IPS DF 6.9 (cell line): ENCODE measurements around the gene MAP3K2.

Experiments
- DNase-seq: peaks from one replicate; pipeline ENCODE4 v3.0.0-alpha.2; 2013; ENCODE audit warnings: low read depth, low spot score
- H3K27ac ChIP-seq: one replicate; pipeline ENCODE4 v1.5.1; 2013; ENCODE audit warnings: low read length, control low read depth
- H3K27me3 ChIP-seq: 2 replicates; pipeline ENCODE4 v1.6.1; 2013; ENCODE audit warnings: mild to moderate bottlenecking, low read length; ENCODE audit not compliant: control insufficient read depth, insufficient read depth
- H3K36me3 ChIP-seq: 2 replicates; pipeline ENCODE4 v1.6.1; 2013; ENCODE audit warnings: low read length; ENCODE audit not compliant: control insufficient read depth, insufficient read depth
- H3K4me1 ChIP-seq: 2 replicates; pipeline ENCODE4 v1.6.1; 2013; ENCODE audit warnings: low read length; ENCODE audit not compliant: control insufficient read depth, insufficient read depth
- H3K4me3 ChIP-seq: 2 replicates; pipeline ENCODE4 v1.5.1; 2013; ENCODE audit warnings: mild to moderate bottlenecking, low read length
- H3K9me3 ChIP-seq: 2 replicates; pipeline ENCODE4 v1.6.1; 2013; ENCODE audit warnings: low read length, inconsistent platforms; ENCODE audit not compliant: control insufficient read depth, insufficient read depth
- WGBS: extraction: QIAGEN DNeasy Blood & Tissue Kit; methylation state at CpG from one replicate; pipeline ENCODE4 v1.1.7; 2013; ENCODE audit warnings: mixed read lengths, missing lambda C conversion rate; ENCODE audit not compliant: insufficient read length, insufficient coverage; 5-methylcytosine and 5-hydroxymethylcytosine counted together

The MAP3K2 gene

DNA sequence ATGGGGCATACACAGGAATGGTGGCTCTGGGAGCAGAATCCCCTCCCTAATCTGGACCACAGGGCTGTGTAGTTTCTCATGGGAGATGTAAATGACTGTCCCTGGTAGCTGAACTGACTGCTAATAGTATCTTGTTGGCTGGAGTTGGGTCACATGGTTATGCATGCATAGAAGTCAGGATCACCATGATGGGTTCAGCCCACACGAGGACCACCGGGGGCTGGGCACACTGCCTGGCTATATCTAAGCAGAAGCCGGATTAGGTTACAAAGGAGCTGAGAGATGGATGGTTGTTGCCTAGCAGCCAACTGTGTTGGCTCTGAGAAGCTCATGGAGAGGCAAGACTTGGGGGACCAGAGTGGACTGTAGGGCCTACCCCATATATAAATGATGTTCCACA lies 6.7 kb upstream of the MAP3K2 start:
- Histone ChIP-seq H3K4me1 (no peaks in the 10 kb centered on the region), H3K9me3 (peaks cover 1% of the 10 kb centered on the region; the same call in 1 of the 2 replicates), H3K27ac (no peak overlapping the region), H3K36me3 (no peaks in the 10 kb centered on the region), H3K27me3 (no peaks in the 10 kb centered on the region), H3K4me3 (no peak overlapping the region)
- no CpG with 5 or more reads among the region's 3 CpGs for WGBS
- no peak for DNase-seq

GRCh38 chr2:127392828-127393578 lies 5.2 kb upstream of the MAP3K2 start:
- Histone ChIP-seq H3K27ac (no peak overlapping the region), H3K4me1 (peaks cover 1% of the 10 kb centered on the region; the same call in 1 of the 2 replicates), H3K9me3 (peaks cover 1% of the 10 kb centered on the region; the same call in 1 of the 2 replicates), H3K4me3 (no peak overlapping the region), H3K27me3 (no peaks in the 10 kb centered on the region), H3K36me3 (no peaks in the 10 kb centered on the region)
- no CpG with 5 or more reads among the region's 1 CpG for WGBS
- no peak for DNase-seq

DNA sequence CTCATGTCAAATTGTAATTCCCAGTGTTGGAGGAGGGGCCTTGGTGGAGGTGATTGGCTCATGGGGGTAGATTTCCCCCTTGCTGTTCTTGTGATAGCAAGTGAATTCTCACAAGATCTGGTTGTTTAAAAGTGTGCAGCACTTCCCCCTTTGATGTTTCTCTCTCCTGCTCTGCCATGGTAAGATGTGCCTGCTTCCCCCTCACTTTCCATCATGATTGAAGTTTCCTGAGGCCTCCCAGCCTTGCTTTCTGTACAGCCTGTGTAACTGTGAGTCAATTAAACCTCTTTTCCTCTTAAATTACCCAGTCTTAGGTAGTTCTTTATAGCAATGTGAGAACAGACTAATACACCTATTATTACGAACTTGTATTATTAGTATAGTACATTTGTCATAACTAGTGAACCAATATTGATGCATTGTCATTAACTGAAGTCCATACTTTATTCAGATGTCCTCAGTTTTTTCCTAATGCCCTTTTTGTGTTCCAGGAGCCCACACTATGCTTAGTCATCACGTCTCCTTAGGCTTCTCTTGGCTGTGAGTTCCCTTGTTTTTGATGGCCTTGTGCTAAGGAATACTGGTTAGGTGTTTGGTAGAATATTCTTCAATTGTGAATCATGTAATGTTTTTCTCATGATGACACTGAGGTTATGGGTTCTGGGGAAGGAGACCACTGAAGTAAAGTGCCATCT lies 4.5 kb upstream of the MAP3K2 start:
- no peak overlapping the region for H3K27ac ChIP-seq
- H3K4me3 ChIP-seq: no peak overlapping the region
- peaks cover 1% of the 10 kb centered on the region; the same call in 1 of the 2 replicates for H3K4me1 ChIP-seq
- DNase-seq: no peak
- no CpG with 5 or more reads among the region's 2 CpGs for WGBS
- no peaks in the 10 kb centered on the region for H3K36me3 ChIP-seq
- H3K9me3 ChIP-seq: peaks cover 1% of the 10 kb centered on the region; the same call in 1 of the 2 replicates
- H3K27me3 ChIP-seq: no peaks in the 10 kb centered on the region

- DNase-seq: no peak
These were observed 2.1 kb upstream of the MAP3K2 start for GRCh38 chr2:127389778-127390435.

GRCh38 chr2:127388423-127389164 lies 819 bp upstream of the MAP3K2 start:
- H3K4me1 ChIP-seq: peaks cover 1% of the 10 kb centered on the region; the same call in 1 of the 2 replicates
- no peak for DNase-seq
- no peak overlapping the region for H3K27ac ChIP-seq
- no peaks in the 10 kb centered on the region for H3K9me3 ChIP-seq
- peak overlapping the region; percentile 40; the same call in 1 of the 2 replicates for H3K4me3 ChIP-seq
- H3K36me3 ChIP-seq: no peaks in the 10 kb centered on the region
- H3K27me3 ChIP-seq: no peaks in the 10 kb centered on the region
- 100% methylated on average over 1 of the region's 8 CpGs for WGBS

More at GRCh38 chr2:127389778-127390435, 2.1 kb upstream of the MAP3K2 start:
- Histone ChIP-seq H3K36me3 (no peaks in the 10 kb centered on the region), H3K27ac (no peak overlapping the region), H3K4me1 (peaks cover 1% of the 10 kb centered on the region; the same call in 1 of the 2 replicates), H3K9me3 (peaks cover 1% of the 10 kb centered on the region; the same call in 1 of the 2 replicates), H3K27me3 (no peaks in the 10 kb centered on the region), H3K4me3 (no peak overlapping the region)
- no CpG with 5 or more reads among the region's 5 CpGs for WGBS

- DNase-seq: no peak
- Histone ChIP-seq H3K27ac (no peak overlapping the region), H3K36me3 (no peaks in the 10 kb centered on the region), H3K4me1 (peaks cover 1% of the 10 kb centered on the region; the same call in 1 of the 2 replicates), H3K4me3 (peak overlapping the region; percentile 46), H3K27me3 (no peaks in the 10 kb centered on the region), H3K9me3 (no peaks in the 10 kb centered on the region)
- WGBS: no CpG with 5 or more reads among the region's 58 CpGs
These were observed 766 bp downstream of the MAP3K2 start for GRCh38 chr2:127386764-127387654.

GRCh38 chr2:127386246-127386645 lies 1.5 kb downstream of the MAP3K2 start:
- DNase-seq: no peak
- no peak overlapping the region for H3K4me3 ChIP-seq
- H3K36me3 ChIP-seq: no peaks in the 10 kb centered on the region
- no peaks in the 10 kb centered on the region for H3K9me3 ChIP-seq
- no peaks in the 10 kb centered on the region for H3K27me3 ChIP-seq
- no peak overlapping the region for H3K27ac ChIP-seq
- WGBS: 100% methylated on average over 4 of the region's 4 CpGs
- H3K4me1 ChIP-seq: peaks cover 1% of the 10 kb centered on the region; the same call in 1 of the 2 replicates

DNA sequence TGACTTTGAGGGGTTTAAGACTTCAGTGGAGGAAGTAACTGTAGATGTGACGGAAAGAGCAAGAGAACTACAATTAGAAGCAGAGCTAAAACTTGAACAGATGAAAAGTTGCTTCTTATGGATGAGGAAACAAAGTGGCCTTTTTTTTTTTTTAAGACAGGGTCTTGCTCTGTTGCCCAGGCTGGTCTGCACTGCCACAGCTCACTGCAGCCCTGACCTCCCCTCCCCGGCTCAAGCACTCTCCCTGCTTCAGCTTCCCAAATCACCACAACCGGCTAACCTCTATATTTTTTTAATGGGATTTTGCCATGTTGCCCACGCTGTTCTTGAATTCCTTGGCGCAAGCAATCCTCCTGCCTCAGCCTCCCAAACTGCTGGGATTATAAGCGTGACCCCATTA lies 3.2 kb downstream of the MAP3K2 start:
- no CpG with 5 or more reads among the region's 6 CpGs for WGBS
- no peaks in the 10 kb centered on the region for H3K9me3 ChIP-seq
- H3K27ac ChIP-seq: no peak overlapping the region
- H3K36me3 ChIP-seq: no peaks in the 10 kb centered on the region
- no peak for DNase-seq
- peaks cover 1% of the 10 kb centered on the region; the same call in 1 of the 2 replicates for H3K4me1 ChIP-seq
- no peak overlapping the region for H3K4me3 ChIP-seq
- no peaks in the 10 kb centered on the region for H3K27me3 ChIP-seq

DNA sequence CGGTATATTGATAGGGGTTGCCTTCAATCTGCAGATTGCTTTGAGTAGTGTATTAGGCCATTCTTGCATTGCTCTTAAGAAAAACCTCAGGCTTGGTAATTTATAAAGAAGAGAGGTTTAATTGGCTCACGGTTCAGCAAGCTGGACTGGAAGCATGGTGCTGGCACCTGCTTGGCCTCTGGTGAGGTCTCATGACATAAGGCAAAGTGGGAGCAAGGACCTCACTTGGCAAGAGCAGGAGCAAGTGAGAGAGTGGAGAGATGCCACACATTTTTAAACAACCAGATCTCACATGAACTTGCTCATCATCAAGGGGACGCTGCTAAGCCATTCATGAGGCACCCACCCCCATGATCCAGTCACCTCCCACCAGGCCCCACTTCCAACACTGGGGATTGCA lies 4.9 kb downstream of the MAP3K2 start:
- no CpG with 5 or more reads among the region's 3 CpGs for WGBS
- Histone ChIP-seq H3K9me3 (no peaks in the 10 kb centered on the region), H3K27ac (no peak overlapping the region), H3K4me3 (no peak overlapping the region), H3K4me1 (no peaks in the 10 kb centered on the region), H3K27me3 (no peaks in the 10 kb centered on the region), H3K36me3 (no peaks in the 10 kb centered on the region)
- no peak for DNase-seq
